Lower leg skin (tissue), 3 donors: ENCODE measurements around the gene NSUN7.

Source experiments
- CTCF ChIP-seq, 3 donors: fragments of 450-650 bp; IDR thresholded peaks; one replicate each; pipeline ENCODE4 v1.5.1; 2016; ENCODE audit warnings: antibody characterized with exemption in 3 of 3, mild to moderate bottlenecking in 3 of 3, moderate library complexity in 2 of 3
- POLR2A ChIP-seq, 2 donors: fragments of 450-650 bp; IDR thresholded peaks; one replicate each; pipeline ENCODE4 v1.6.1; 2016 to 2017; ENCODE audit warnings: antibody characterized with exemption in 2 of 2, mild to moderate bottlenecking in 1 of 2, moderate library complexity in 1 of 2

GRCh38 chr4:40812386-40812785 lies 62.6 kb downstream of the NSUN7 start:
- TF ChIP-seq CTCF (IDR thresholded peaks at IDR 0.05) = no peak
- no peak for TF ChIP-seq POLR2A (IDR thresholded peaks at IDR 0.05)
